Measurements from ENCODE around the gene CHN2.

DNA sequence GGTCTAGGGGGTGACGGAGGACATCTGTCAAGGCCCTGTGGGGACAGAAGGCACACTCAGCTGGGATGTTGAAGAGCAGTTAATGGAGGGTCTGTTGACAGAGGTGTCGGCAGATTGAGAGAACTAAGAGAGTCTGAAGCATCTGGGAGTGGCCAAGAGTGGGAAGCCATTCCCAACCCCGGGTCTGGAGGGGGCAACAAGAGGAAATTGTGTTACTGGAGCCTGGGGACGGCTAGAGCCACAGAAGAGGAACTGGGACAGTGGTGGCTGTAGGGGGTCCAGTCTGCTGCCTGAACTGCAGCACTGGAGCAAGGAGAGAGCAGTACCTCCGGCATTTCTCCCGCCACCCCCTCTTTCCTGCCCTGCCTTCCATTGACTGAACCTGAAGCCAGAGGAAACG, 136.6 kb downstream of the CHN2 start:
- TF ChIP-seq, protein P1, sequence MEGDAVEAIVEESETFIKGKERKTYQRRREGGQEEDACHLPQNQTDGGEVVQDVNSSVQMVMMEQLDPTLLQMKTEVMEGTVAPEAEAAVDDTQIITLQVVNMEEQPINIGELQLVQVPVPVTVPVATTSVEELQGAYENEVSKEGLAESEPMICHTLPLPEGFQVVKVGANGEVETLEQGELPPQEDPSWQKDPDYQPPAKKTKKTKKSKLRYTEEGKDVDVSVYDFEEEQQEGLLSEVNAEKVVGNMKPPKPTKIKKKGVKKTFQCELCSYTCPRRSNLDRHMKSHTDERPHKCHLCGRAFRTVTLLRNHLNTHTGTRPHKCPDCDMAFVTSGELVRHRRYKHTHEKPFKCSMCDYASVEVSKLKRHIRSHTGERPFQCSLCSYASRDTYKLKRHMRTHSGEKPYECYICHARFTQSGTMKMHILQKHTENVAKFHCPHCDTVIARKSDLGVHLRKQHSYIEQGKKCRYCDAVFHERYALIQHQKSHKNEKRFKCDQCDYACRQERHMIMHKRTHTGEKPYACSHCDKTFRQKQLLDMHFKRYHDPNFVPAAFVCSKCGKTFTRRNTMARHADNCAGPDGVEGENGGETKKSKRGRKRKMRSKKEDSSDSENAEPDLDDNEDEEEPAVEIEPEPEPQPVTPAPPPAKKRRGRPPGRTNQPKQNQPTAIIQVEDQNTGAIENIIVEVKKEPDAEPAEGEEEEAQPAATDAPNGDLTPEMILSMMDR (IDR thresholded peaks at IDR 0.05; ENCODE audit: low read depth, low read length): no peak
- TF ChIP-seq POLR2A (IDR thresholded peaks at IDR 0.05; ENCODE audit: extremely low read depth, insufficient read length): no peak
